H1 (cell line): Measurements from ENCODE around the gene PLBD1. TPM values are rescaled to one million over a fixed set of nuclear protein-coding genes. Genes with fewer than 3 reads are reported as not detected.

Experiments
- CTCF ChIA-PET: fragments of 300-600 bp; sonication (Branson Sonifier 250); formaldehyde crosslinking; loops from one replicate; lab custom pipeline; 2021; ENCODE audit not compliant: partially characterized antibody; lab: Charles Lee
- POLR2A ChIA-PET: fragments of 300-600 bp; sonication (Branson Sonifier 250); formaldehyde crosslinking; loops from one replicate; lab custom pipeline; 2021; ENCODE audit warnings: inconsistent platforms; ENCODE audit not compliant: partially characterized antibody; lab: Charles Lee
- DNase-seq, 2 experiments: peaks; one replicate each; pipeline versions ENCODE4 v3.0.0 to v3.0.0-alpha.2; 2010 to 2022; ENCODE audit warnings: low spot score in 2 of 2, low read depth in 1 of 2, mixed read lengths in 1 of 2
- FAIRE-seq: peaks from 2 replicates; lab custom pipeline; 2011; peaks lifted over from hg19 to GRCh38; lab: Jason Lieb, UNC
- H2AFZ ChIP-seq: 2 replicates; pipeline ENCODE4 v1.8.1; 2012; ENCODE audit warnings: low read length, inconsistent platforms
- H2AK5ac ChIP-seq: 2 replicates; pipeline ENCODE4 v1.6.1; 2013; ENCODE audit warnings: low read depth, low read length
- H2BK120ac ChIP-seq: replicated peaks from 2 replicates; pipeline ENCODE3; 2013; ENCODE audit warnings: low read depth, low read length, inconsistent platforms
- H2BK12ac ChIP-seq: 2 replicates; pipeline ENCODE4 v1.6.1; 2013; ENCODE audit warnings: low read depth, low read length
- H2BK15ac ChIP-seq: 2 replicates; pipeline ENCODE4 v1.6.1; 2013; ENCODE audit warnings: low read length
- H2BK20ac ChIP-seq: 2 replicates; pipeline ENCODE4 v1.6.1; 2013; ENCODE audit warnings: low read length
- H2BK5ac ChIP-seq: 2 replicates; pipeline ENCODE4 v1.6.1; 2013; ENCODE audit warnings: low read depth, low read length
- H3K14ac ChIP-seq: 2 replicates; pipeline ENCODE4 v1.6.1; 2013; ENCODE audit warnings: inconsistent platforms; ENCODE audit not compliant: insufficient read length
- H3K18ac ChIP-seq: 2 replicates; pipeline ENCODE4 v1.6.1; 2013; ENCODE audit warnings: low read length; ENCODE audit errors: extremely low read depth
- H3K23ac ChIP-seq: 2 replicates; pipeline ENCODE4 v1.6.1; 2013; ENCODE audit warnings: inconsistent platforms; ENCODE audit not compliant: insufficient read length
- H3K23me2 ChIP-seq: 2 replicates; pipeline ENCODE4 v1.6.1; 2013; ENCODE audit warnings: low read depth, low read length
- H3K27ac ChIP-seq: 2 replicates; pipeline ENCODE4 v1.6.1; 2011; ENCODE audit warnings: low read depth, low read length, inconsistent platforms
- H3K27me3 ChIP-seq, 4 experiments: replicated peaks in 1 of 4; 1 replicate in 1 of 4; 2 replicates in 3 of 4; pipeline versions ENCODE4 v1.6.1 to v1.8.1; 2011 to 2013; ENCODE audit warnings: low read length in 3 of 4, mild to moderate bottlenecking in 3 of 4, inconsistent platforms in 2 of 4, mixed read lengths in 2 of 4, moderate library complexity in 1 of 4; ENCODE audit not compliant: control insufficient read depth in 3 of 4, insufficient read depth in 3 of 4; ENCODE audit errors: extremely low read depth in 1 of 4
- H3K36me3 ChIP-seq, 4 experiments: 2 replicates each; pipeline versions ENCODE4 v1.6.1 to v1.8.1; 2011 to 2013; ENCODE audit warnings: mild to moderate bottlenecking in 4 of 4, low read length in 3 of 4, moderate library complexity in 2 of 4, control low read depth in 1 of 4, inconsistent platforms in 1 of 4; ENCODE audit not compliant: insufficient read depth in 4 of 4, control insufficient read depth in 2 of 4
- H3K4ac ChIP-seq: replicated peaks from 2 replicates; pipeline ENCODE3; 2013; ENCODE audit warnings: low read length, low read depth, mixed read lengths, inconsistent platforms; ENCODE audit not compliant: insufficient read length
- H3K4me1 ChIP-seq, 4 experiments: replicated peaks in 1 of 4; 1 replicate in 1 of 4; 2 replicates in 3 of 4; pipeline versions ENCODE4 v1.6.1 to v1.8.1; 2011 to 2013; ENCODE audit warnings: low read length in 3 of 4, inconsistent platforms in 2 of 4, mixed read lengths in 1 of 4; ENCODE audit not compliant: insufficient read depth in 4 of 4, control insufficient read depth in 3 of 4
- H3K4me2 ChIP-seq, 2 experiments: 2 replicates each; pipeline versions ENCODE4 v1.6.1 to v1.8.1; 2011 to 2013; ENCODE audit warnings: low read depth in 2 of 2, low read length in 2 of 2, control low read depth in 1 of 2, inconsistent platforms in 1 of 2, mild to moderate bottlenecking in 1 of 2; ENCODE audit not compliant: insufficient read depth in 1 of 2
- H3K4me3 ChIP-seq, 4 experiments: fragments of 200-600, 300-600 bp in 1 of 4; sonication (generic), shearing (Covaris generic), sonication (Bioruptor Twin) in 1 of 4; 2 replicates each; pipeline versions ENCODE4 v1.5.1 to v1.8.1; 2011 to 2016; ENCODE audit warnings: low read length in 4 of 4, low read depth in 3 of 4, control low read depth in 2 of 4, inconsistent platforms in 2 of 4, mild to moderate bottlenecking in 2 of 4, mixed read lengths in 1 of 4, moderate library complexity in 1 of 4; ENCODE audit not compliant: insufficient read depth in 2 of 4; ENCODE audit errors: extremely low read depth in 1 of 4
- H3K56ac ChIP-seq: replicated peaks from 2 replicates; pipeline ENCODE3; 2013; ENCODE audit warnings: low read depth, mild to moderate bottlenecking, mixed read lengths, low read length, inconsistent platforms; ENCODE audit not compliant: insufficient read length
- H3K79me1 ChIP-seq: 2 replicates; pipeline ENCODE4 v1.6.1; 2013; ENCODE audit warnings: low read depth, low read length, control low read depth
- H3K79me2 ChIP-seq, 2 experiments: 2 replicates each; pipeline versions ENCODE4 v1.6.1 to v1.8.1; 2012 to 2013; ENCODE audit warnings: low read length in 2 of 2, mild to moderate bottlenecking in 2 of 2, inconsistent platforms in 1 of 2; ENCODE audit not compliant: insufficient read depth in 2 of 2, control insufficient read depth in 1 of 2
- H3K9ac ChIP-seq, 4 experiments: replicated peaks in 1 of 4; 1 replicate in 1 of 4; 2 replicates in 3 of 4; pipeline versions ENCODE4 v1.6.1 to v1.8.1; 2011 to 2013; ENCODE audit warnings: low read depth in 3 of 4, low read length in 3 of 4, control low read depth in 2 of 4, mild to moderate bottlenecking in 2 of 4, moderate library complexity in 2 of 4, inconsistent platforms in 1 of 4; ENCODE audit errors: extremely low read depth in 1 of 4
- H3K9me3 ChIP-seq, 2 experiments: 2 replicates each; pipeline versions ENCODE4 v1.6.1 to v1.8.1; 2012 to 2013; ENCODE audit warnings: mild to moderate bottlenecking in 2 of 2, moderate library complexity in 2 of 2, control low read depth in 1 of 2, inconsistent platforms in 1 of 2, low read depth in 1 of 2, low read length in 1 of 2, mixed read lengths in 1 of 2; ENCODE audit not compliant: insufficient read depth in 2 of 2
- H4K20me1 ChIP-seq, 2 experiments: replicated peaks in 1 of 2; 2 replicates each; pipeline versions ENCODE3 to v1.8.1; 2011 to 2013; ENCODE audit warnings: inconsistent platforms in 2 of 2, low read length in 2 of 2, mild to moderate bottlenecking in 1 of 2; ENCODE audit not compliant: insufficient read depth in 2 of 2, control insufficient read depth in 1 of 2
- H4K5ac ChIP-seq: 2 replicates; pipeline ENCODE4 v1.6.1; 2013; ENCODE audit warnings: low read length, low read depth, mixed read lengths, inconsistent platforms; ENCODE audit not compliant: insufficient read length
- H4K8ac ChIP-seq: 2 replicates; pipeline ENCODE4 v1.8.0; 2013; ENCODE audit warnings: mild to moderate bottlenecking, moderate library complexity, low read length, inconsistent platforms; ENCODE audit not compliant: insufficient read depth; ENCODE audit errors: extremely low read depth
- H4K91ac ChIP-seq: replicated peaks from 2 replicates; pipeline ENCODE3; 2013; ENCODE audit warnings: low read length, mixed read lengths, inconsistent platforms; ENCODE audit not compliant: insufficient read length
- ASH2L ChIP-seq: fragments of 200-600, 300-600 bp; sonication (generic); IDR thresholded peaks from one replicate; pipeline ENCODE4 v1.7.1; 2017; ENCODE audit warnings: low read length
- ATF3 ChIP-seq: IDR thresholded peaks from 2 replicates; pipeline ENCODE4 v1.6.1; 2011; ENCODE audit warnings: low read depth, mild to moderate bottlenecking, low read length; ENCODE audit not compliant: insufficient read depth
- BACH1 ChIP-seq: IDR thresholded peaks from 2 replicates; pipeline ENCODE4 v1.6.1; 2012; ENCODE audit warnings: low read length, improper control_type of control experiment
- CEBPB ChIP-seq: IDR thresholded peaks from 2 replicates; pipeline ENCODE4 v1.6.1; 2012; ENCODE audit warnings: low read depth, low read length
- CTCF ChIP-seq, 3 experiments: IDR thresholded peaks; 1 replicate in 2 of 3; 2 replicates in 1 of 3; pipeline versions ENCODE4 v1.5.1 to v1.6.1; 2011; ENCODE audit warnings: low read length in 3 of 3, mild to moderate bottlenecking in 3 of 3, inconsistent platforms in 2 of 3, low read depth in 1 of 3, moderate library complexity in 1 of 3; ENCODE audit not compliant: insufficient read depth in 1 of 3; ENCODE audit errors: control extremely low read depth in 1 of 3
- MAX ChIP-seq: IDR thresholded peaks from 2 replicates; pipeline ENCODE4 v1.6.1; 2012; ENCODE audit warnings: inconsistent platforms
- NRF1 ChIP-seq: IDR thresholded peaks from 2 replicates; pipeline ENCODE4 v1.6.1; 2011; ENCODE audit warnings: mild to moderate bottlenecking, low read depth, low read length, improper control_type of control experiment
- RAD21 ChIP-seq, 2 experiments: IDR thresholded peaks in 1 of 2; conservative IDR thresholded peaks in 1 of 2; 2 replicates each; pipeline ENCODE4 v1.6.1; 2011; ENCODE audit warnings: low read depth in 2 of 2, low read length in 2 of 2, improper control_type of control experiment in 1 of 2, inconsistent platforms in 1 of 2, mild to moderate bottlenecking in 1 of 2, moderate library complexity in 1 of 2
- RNF2 ChIP-seq: fragments of 200-900, 300-1000 bp; sonication (generic); IDR thresholded peaks from 2 replicates; pipeline ENCODE4 v1.7.1; 2016; ENCODE audit warnings: borderline replicate concordance, low read depth, mild to moderate bottlenecking, antibody characterized with exemption, low read length; ENCODE audit not compliant: poor library complexity, severe bottlenecking; ENCODE audit errors: missing control alignments
- TEAD4 ChIP-seq: IDR thresholded peaks from 2 replicates; pipeline ENCODE4 v1.6.1; 2012; ENCODE audit warnings: low read depth, low read length, inconsistent platforms, mixed read lengths
- WGBS, 2 experiments: shearing (Covaris generic) in 1 of 2; methylation state at CpG; one replicate each; pipeline versions ENCODE4 v1.1.6 to v1.1.7; 2013 to 2015; ENCODE audit warnings: low lambda C conversion rate in 2 of 2, mixed read lengths in 2 of 2, inconsistent platforms in 1 of 2, low coverage in 1 of 2, missing lambda C conversion rate in 1 of 2; ENCODE audit not compliant: insufficient replicate concordance in 2 of 2, insufficient coverage in 1 of 2, insufficient read length in 1 of 2; ENCODE audit errors: extremely low coverage in 1 of 2, missing lambda C conversion rate in 1 of 2; 5-methylcytosine and 5-hydroxymethylcytosine counted together
- polyA plus RNA-seq, 7 experiments: library from polyadenylated mRNA; depleted of rRNA in 3 of 7; stranded (reverse) in 5 of 7; unstranded in 2 of 7; fragments of >200 nt in 5 of 7; fragments of 200-250 nt in 2 of 7; gene quantifications; 1 replicate in 5 of 7; 2 replicates in 1 of 7; 4 replicates in 1 of 7; pipeline versions ENCODE4 v1.2.1 to v1.2.3, GENCODE V29; 2011 to 2013; ENCODE audit warnings: missing spikeins in 2 of 7, mixed read lengths in 2 of 7
- total RNA-seq: library from RNA; stranded (reverse); fragmentation: NEBNext Ultra II Directional; extraction: Animal tissue kit (Norgen Biotek cat#: 25700); gene quantifications from 2 replicates; pipeline ENCODE4 v1.2.1, GENCODE V29; 2021

The PLBD1 gene
- total and polyA plus RNA-seq, 2 of the 8 experiments (the other 6 are each of a cell fraction or from before 2014, with no cell fraction given): 6.3 to 12.3 TPM

GRCh38 chr12:14572401-14572800, 4.7 kb upstream of the PLBD1 start:
- H3K79me2 ChIP-seq: no peaks in the 10 kb centered on the region
- peaks cover 7% of the 10 kb centered on the region; the same call in 1 of the 2 replicates for H3K23me2 ChIP-seq
- no peak overlapping the region for H2AK5ac ChIP-seq
- CTCF ChIA-PET: interaction anchor here (0.7 to 3.4 kb wide), 16 partner anchors 10 to 334 kb away, joined by 3 to 31 read pairs (median 5); no protein-coding TSS in a partner anchor
- H3K4me1 ChIP-seq: peaks cover 0 to 3% (median 0%) of the 10 kb centered on the region in 4 experiments; a peak in 1 of 7 replicates
- no peak overlapping the region for H2BK12ac ChIP-seq
- H3K9ac ChIP-seq: no peak overlapping the region
- no peak overlapping the region for H3K27ac ChIP-seq
- POLR2A ChIA-PET: no interaction called here
- peaks cover 0 to 3% (median 0%) of the 10 kb centered on the region in 4 experiments; a peak in 3 of 7 replicates for H3K27me3 ChIP-seq
- no peak overlapping the region for H3K4ac ChIP-seq
- no peak overlapping the region for H2AFZ ChIP-seq
- H2BK15ac ChIP-seq: no peak overlapping the region
- no peak overlapping the region for H3K4me2 ChIP-seq
- no peaks in the 10 kb centered on the region for H3K36me3 ChIP-seq
- no peaks in the 10 kb centered on the region for H3K9me3 ChIP-seq
- H4K20me1 ChIP-seq: no peaks in the 10 kb centered on the region
- no peak overlapping the region for H3K4me3 ChIP-seq
- no peak for FAIRE-seq
- H3K18ac ChIP-seq: no peak overlapping the region
- no peak overlapping the region for H2BK5ac ChIP-seq
- no peak overlapping the region for H2BK120ac ChIP-seq
- no peak overlapping the region for H4K8ac ChIP-seq
- WGBS, 2 experiments: 80% methylated on average over 4 of the region's 4 CpGs; no CpG with 5 or more reads in 1 of the 2 experiments
- no peak overlapping the region for H4K5ac ChIP-seq
- no peak for DNase-seq
- no peaks in the 10 kb centered on the region; the same call in 1 of the 2 replicates for H3K79me1 ChIP-seq
- TF ChIP-seq MAX (no peak), CTCF (IDR thresholded peaks at IDR 0.05; ENCODE audit: control extremely low read depth in 1 of 3, insufficient read depth in 1 of 3, low read depth in 1 of 3, low read length in 3 of 3) (peak in 1 of 3 experiments; percentile 9; a peak in 1 of 4 replicates), RAD21 (IDR thresholded peaks at IDR 0.05 in 1 of 2, conservative IDR thresholded peaks at IDR 0.05 in 1 of 2; ENCODE audit: low read depth in 2 of 2, low read length in 2 of 2) (peak; percentile 41 to 58), TEAD4 (no peak), BACH1 (no peak), RNF2 (no peak), ASH2L (no peak), NRF1 (no peak), ATF3 (no peak), CEBPB (no peak)
- TF ChIP-seq, all 59 proteins: peak for 2
- Histone ChIP-seq H3K23ac (no peak overlapping the region), H4K91ac (no peak overlapping the region), H2BK20ac (no peak overlapping the region), H3K14ac (no peak overlapping the region), H3K56ac (no peak overlapping the region)
